NOMO-1 (cell line): ENCODE data around the gene NUDT16.

Source experiments
- DNase-seq, 2 experiments: peaks; one replicate each; lab custom pipeline; 2025; ENCODE audit not compliant: unreplicated experiment in 2 of 2; lab: John Stamatoyannopoulos, UW

NUDT16 gene

DNA sequence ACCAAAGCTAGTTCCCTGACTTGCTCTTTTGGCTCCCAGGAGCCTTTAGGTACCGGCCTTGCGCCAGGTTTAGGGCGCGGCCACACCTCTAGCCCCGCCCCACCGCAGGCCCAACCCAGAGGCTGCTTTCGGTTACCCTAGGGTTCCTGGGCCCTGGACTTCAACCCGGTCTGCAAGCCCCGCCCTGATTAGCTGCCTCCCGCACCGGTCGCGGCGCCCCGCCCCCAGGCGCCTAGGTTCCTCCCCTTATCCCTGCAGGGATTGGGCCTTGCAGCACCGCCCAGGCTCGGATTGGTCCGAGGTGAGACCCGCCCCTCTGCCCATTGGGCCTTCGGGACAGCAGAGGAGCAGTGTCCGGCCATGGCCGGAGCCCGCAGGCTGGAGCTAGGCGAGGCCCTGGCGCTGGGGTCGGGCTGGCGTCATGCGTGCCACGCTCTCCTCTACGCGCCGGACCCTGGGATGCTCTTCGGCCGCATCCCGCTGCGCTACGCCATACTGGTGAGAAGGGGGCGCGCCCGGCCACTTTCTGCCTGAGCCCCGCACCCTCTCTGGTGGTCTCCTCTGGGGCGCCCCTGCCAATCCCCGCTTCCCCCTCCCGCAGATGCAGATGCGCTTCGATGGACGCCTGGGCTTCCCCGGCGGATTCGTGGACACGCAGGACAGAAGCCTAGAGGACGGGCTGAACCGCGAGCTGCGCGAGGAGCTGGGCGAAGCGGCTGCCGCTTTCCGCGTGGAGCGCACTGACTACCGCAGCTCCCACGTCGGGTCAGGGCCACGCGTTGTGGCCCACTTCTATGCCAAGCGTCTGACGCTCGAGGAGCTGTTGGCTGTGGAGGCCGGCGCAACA is at the start of gene NUDT16:
Gene NUDT16, plus strand, starts transcription at position 330 of the 847 bp plus-strand sequence. Its CDS starts 31 bp downstream, at position 361.
- DNase-seq = peak; percentile 100

DNA sequence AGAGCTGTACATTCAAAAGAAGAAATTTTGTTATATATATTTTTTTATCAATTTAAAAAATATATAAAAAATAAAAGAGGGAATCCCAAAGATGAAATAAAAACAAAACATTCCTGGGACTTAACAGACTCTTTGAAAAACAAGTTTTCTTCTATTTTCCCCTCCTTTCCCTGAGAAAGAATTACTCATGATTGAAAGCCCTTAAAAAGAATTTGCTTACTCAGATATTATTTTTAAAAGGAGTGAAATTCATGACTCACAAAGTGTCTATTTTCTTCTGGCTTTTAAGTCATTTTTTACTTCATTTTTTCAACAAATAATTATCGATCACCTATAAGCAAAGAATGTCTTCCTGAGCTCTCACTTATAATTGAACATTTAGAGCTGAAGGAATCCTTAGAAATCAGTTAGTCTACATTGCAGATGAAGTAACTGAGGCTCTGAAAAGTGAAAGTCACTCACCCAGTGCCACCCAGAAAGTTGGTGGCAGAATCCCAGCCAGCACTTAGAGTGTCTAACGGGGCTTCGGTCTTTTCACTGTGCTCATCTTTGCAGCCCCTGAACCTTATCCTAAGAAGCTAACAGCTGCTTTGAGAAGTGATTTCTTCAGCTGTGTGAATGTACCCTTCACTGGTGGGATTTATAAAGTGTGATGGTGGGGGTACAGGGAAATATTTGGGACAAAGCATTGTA is 42.5 kb upstream of the NUDT16 start:
- no peak for DNase-seq

DNA sequence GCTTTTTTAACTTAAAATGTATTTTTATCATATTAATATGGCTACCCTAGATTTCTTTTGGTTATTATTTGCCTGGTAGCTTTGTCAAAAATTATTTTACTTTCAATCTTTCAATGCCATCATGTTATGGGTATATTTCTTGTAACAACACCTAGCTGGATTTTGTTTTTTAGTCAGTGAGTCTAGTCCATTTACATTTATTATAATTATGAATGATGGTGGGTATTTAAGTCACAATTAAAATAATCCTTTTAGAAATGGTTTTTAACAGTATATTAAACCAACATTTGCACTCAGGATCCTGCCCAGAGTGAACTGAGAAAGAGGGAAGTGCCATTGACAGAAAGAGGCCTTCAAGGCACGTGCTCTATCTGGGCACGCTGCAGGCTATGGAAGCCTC is 39.8 kb upstream of the NUDT16 start:
- DNase-seq = no peak

DNA sequence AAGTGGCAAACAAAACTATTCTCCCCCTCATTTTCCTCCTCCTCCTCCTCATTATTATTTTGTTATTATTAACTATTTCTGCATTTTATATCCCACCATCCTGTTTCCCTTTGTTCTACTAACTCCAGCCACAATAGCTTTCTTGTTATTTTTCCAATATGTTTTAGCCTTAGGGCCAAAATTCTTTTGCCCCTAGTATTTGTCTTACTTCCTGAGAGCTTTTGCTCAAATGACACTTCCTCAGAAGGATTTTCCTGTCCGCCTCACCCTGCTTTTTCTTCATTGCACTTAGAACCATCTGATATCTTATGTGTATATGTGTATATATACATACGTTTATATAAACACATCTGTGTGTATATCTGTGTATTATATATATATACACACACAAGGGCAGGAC is 32.7 kb upstream of the NUDT16 start:
- no peak for DNase-seq

DNA sequence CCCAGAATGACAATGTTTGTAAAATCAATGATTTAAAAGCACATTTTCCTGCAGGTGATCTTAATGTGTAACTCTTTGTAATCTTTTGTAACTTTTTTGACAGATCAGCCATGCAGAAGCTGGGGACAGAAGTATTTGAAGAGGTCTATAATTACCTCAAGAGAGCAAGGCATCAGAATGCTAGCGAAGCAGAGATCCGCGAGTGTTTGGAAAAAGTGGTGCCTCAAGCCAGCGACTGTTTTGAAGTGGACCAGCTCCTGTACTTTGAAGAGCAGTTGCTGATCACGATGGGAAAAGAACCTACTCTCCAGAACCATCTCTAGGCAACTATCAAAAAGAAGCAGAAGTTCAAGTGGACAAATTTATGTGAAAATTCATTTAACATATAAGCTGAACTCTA is 32.1 kb upstream of the NUDT16 start:
- DNase-seq = no peak

DNA sequence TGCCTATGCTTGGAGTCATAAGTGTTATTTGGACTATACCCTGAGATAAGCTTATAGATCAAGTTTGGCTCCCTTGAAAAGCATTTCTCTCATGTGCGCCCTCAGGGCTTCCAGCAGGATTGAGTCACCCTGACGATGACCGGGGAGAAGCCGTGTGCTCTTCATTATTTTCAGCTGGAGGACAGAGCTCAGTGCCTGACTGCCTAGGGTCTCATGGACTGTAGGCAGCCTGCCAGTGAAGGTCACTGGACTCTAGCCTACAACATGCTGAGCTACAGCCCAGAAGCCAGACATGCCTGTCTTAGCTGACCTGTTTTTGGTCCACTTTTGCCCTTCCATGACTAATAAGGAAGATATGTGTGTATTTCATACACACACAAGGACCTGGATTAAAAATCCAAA is 31.6 kb upstream of the NUDT16 start:
- no peak for DNase-seq

DNA sequence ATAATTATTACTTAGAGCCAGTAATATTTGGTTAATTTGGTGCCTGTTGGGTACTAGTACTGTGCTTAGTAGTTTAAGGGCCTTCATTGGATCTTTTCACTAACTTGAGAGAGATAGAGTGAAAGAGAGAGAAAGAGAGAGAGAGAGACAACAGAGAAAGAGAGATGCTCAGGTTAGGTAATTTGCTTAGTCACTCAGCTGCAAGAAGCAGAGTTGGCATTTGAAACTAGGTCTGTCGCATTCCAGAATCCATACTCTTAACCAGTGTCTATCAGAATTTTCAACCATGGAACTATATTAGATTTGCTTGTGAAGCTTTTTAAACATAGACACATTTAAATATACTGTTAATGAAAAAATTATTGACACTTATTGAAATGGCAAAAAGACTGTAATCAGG is 31.1 kb upstream of the NUDT16 start:
- DNase-seq = no peak

DNA sequence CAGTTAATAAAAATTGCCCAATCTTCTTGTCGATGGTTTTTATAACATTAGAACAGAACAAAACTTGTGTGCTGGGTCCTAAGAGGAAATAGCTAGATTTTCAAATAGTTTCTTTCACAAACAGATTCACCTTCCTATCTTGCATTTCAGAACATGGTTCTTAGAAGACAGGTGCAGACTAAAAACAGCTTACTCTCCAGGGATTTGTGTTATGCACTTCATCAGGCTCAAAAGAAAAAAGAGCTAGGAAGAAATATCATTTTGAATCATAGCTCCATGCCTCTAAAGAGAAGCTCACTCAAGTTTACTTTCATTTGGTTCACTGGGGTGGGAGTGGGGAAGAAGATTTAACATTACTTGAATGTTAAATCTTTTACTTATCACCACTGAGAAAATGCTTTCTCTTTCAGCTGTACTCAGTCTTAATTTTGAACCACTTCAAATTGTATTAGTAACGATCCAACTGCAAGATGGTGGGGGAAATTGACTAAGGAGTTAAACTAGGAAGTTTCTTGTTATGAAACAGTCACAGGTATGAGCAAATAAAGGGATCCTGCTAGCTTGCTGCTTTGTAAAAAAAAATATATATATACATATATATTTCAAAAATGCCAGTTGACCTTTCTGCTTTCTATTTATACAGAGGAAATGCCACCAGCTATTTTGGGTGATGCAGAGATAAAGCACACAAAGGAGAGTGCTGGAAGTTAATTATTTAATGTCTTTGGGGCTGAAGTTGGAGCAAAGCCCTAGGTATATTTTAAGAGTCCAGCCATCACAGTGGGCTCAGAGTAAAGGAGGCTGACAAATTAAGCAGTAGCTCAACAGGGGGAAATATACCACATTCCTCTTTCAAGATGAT is 28.3 kb upstream of the NUDT16 start:
- no peak for DNase-seq

DNA sequence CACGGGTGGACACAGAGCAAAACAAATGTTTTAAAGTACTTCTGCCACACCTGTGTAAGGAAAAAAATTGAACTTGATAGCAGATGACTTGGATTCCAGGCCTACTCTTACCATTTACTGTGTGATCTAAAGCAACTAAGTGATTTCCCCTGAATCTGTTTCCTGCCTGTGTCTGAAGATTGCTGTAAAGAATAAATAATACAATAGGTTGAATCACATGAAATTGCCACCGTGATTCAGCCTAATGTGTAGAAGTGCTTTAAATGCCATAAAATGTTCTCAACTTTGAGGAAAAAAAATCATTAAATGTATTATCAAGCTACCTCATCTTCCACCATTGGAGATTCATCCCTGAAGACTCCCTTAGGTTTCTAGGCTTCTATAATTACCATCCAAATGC is 27.6 kb upstream of the NUDT16 start:
- no peak for DNase-seq

DNA sequence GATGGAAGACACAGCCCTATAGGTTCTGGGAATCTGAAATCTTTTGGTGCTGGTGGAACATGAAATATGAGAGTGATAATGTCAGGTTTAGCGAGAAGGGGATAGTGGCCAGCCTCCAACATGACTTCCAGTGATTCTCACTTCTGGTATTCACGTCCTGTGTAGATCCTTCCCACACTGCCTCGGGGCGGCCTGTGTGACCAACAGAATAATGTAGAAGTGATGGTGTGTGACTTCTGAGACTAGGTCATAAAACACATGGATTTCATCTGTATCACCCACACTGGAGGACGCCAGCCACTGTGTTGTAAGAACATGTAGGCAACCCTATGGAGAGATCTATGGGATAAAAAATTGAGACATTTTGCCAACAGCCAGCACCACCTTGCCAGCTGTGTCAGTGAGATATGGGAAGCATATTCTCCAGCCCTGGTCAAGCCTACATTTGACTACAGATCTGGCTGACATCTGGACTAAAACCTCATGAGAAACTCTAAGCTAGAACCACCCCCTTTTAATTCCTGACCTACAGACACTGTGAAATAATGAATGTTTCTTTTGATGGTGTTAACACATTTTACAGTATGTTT is 25.5 kb upstream of the NUDT16 start:
- DNase-seq = no peak

DNA sequence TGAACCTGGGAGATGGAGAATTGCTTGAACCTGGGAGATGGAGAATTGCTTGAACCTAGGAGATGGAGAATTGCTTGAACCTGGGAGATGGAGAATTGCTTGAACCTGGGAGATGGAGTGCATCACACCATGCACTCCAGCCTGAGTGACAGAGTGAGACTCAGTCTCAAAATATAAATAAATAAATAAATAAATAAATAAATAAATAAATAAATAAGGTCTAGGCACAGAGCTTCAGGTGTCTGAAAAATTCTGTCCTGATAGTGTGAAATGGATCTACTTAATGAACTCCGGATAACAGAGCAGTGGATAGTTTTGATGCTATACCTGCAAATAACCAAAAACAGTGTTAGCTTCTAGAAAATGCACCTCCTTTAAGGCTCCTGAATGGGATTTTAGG is 24.3 kb upstream of the NUDT16 start:
- no peak for DNase-seq

DNA sequence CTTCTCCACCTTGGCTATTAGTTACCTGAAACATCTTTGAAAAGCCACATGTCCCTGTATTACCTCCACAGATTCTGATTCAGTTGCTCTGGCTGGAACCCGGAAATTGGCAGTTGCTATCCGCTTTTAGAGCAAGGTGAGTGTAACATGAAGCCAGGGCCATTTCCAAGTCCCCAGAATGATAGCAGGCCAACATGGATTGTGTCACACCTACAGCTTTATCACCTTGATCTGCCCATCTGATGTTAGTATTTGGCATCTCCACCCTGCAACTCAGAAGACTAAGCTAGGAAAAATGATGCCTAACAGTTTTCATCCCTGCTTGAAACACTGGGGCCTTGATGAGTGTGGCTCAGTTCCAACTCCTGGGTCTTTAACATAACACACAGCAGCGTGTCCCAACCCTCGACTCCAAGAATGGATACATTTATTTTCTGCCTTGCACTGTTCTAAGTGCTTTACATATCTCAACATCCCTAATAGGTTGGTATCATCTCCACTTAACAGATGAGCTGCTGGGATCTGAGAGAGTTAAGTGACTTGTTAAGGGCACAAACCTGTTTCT is 21.3 kb upstream of the NUDT16 start:
- no peak for DNase-seq

DNA sequence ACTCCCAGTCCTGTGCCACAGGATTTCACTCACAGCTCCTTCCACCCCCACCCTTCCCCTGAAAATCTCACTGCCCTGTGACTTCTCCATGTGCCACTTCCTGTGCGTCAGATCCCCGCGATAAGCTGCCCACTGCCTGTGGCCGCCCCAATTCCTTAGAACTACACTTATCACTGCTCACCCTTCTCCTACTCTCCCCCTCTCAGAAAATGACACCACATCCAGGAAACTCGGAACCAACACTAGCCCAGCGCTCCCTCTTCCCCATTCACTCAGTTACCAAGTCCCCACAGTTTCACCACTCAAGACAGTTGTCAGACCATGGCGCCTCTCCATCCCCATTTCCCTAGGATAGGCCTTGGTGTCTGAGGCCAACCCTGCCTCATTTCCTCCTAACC is 20.5 kb upstream of the NUDT16 start:
- peak in 1 of 2 experiments; percentile 25 for DNase-seq

DNA sequence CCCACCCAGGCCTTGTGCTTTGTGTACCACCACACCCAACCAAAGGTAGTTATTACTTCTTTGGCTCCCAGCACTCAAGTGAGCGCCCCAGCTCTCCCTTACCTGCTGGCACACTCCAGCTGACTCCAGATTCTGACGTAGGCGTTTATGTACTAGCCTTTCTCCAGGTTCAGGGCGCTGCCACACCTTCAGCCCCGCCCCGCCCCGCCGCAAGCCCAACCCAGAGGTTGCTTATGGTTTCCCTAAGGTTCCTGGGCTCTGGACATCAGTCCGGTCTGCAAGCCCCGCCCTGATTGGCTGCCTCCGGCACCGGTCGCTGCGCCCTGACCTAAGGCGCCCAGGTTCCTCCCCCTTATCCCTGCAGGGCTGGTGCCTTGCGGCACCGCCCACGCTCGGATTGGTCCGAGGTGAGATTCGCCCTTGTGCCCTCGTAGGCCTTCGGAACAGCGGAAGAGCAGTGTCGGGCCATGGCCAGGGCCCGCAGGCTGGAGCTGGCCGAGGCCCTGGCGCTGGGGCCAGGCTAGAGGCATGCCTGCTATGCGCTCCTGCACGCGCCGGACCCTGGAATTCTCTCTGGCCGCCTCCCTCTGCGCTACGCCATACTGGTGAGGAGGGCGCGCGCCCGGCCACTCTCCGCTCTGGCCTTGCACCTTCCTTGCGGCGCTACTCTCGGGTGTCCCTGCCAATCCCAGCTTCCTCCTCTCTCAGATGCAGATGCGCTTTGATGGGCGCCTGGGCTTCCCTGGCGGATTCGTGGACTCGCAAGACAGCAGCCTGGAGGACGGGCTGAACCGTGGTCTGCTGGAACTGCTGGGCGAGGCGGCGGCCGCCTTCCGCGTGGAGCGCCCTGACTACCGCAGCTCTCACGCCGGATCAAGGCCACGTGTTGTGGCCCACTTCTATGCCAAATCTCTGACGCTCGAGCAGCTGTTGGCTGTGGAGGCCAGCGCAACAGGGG is 19.8 kb upstream of the NUDT16 start:
- DNase-seq = peak; percentile 100

DNA sequence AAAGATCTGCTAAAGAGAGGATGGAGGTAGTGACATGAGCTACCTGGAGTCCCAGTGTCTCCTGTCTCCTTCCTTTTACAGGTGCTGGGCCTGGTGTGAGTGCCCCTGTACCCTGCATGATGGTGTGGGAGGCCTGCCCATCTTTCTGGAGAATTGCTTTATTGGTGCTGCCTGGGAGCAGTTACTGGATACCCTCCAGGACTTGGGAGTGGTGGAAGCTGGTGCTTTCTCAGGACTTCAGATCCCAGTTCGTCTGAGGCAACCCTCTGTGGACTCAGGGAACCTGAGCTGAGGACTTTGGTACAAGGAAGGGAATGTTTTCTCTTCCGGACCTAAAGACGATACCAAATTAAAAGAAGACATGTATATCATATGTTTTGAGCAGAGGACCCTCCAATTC is 18.3 kb upstream of the NUDT16 start:
- DNase-seq = no peak

DNA sequence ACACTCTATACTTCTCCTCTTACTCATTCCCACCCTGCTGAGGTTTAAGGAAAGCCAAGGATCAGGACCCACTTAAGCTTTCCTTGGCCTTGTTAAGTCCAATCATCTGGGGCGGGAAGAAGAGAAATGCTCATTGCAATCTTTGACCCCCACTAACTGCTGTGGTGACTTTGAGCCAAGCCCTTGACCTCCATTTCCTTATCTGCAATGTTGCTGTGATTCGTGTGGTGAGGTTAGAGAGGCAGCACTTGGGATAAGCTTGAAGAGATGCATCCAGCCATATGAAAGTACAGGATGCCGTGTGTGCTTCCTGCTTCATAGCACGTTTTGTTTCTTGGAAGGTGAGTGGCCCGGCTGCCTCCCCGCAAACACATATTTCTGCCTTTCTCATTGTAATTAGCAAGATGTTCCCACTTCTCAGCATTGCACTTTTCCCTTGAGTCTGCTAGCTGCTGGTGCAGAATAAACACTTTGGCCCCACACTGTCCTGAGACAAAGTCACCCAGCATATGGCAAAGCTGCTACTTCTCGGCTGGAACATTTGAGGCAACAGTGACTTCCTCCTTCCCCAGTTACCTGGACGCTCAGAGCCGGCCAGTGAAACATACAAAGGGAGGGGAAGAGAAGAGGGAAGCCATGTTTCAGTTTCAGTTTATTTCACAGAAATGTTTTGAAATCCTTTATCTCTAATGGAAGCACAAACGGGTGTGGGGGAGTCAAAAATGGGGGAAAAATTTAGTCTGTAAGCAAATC is 10.5 kb upstream of the NUDT16 start:
- DNase-seq = peak; percentile 66 to 90

DNA sequence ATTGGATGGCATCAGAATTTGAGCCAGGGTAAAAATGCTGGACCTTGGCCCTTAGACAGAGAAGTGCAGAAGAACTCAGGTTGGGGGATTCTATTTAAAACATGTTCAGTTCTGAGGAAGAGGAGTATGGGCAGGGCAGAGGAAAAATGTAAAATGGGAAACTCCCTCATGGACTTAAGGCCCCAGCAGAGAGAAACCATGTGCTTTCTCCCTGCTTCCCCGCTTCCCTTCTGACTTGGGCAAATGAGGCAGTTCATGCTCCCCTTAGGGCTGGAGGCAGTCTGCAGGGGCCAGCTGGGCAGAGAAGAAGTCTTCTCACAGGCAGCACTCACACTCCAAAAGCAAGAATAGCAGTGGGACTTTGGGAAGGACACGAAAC is 9.9 kb upstream of the NUDT16 start:
- DNase-seq = no peak

DNA sequence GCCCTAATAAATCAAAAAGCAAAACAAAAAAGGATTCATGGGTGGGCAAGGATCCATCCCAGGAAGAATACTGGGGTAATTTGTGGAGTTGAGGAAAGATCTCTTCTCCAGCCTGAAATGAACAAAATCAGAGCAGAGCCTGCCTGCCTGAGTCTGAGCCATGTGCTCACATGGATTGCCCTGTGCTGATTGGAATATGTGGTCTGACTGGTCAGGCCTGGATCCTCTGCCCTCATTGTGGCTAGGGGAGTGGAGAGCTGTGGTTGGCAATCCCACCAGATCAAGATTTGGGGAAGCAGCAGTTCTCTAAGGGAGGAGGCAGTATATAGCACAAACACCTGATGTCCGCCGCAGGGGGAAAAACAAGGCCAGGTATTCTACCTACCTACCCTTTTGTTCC is 6.8 kb upstream of the NUDT16 start:
- no peak for DNase-seq
